Trophoblast cell (in vitro differentiated cells and primary cell): Measurements from ENCODE around the gene CMTM4.

Source experiments
- DNase-seq, 2 donors: peaks; one replicate each; pipeline ENCODE4 v3.0.0-alpha.2; 2016
- H2AFZ ChIP-seq: 2 replicates; pipeline ENCODE4 v1.6.1; 2013; ENCODE audit warnings: low read length, moderate library complexity, mild to moderate bottlenecking; ENCODE audit not compliant: insufficient read depth, poor library complexity
- H2AK5ac ChIP-seq: 2 replicates; pipeline ENCODE4 v1.6.1; 2013; ENCODE audit warnings: mild to moderate bottlenecking, low read length
- H2BK120ac ChIP-seq: 2 replicates; pipeline ENCODE4 v1.6.1; 2013; ENCODE audit warnings: low read length, mild to moderate bottlenecking, moderate library complexity; ENCODE audit not compliant: insufficient read depth, poor library complexity
- H2BK12ac ChIP-seq: 2 replicates; pipeline ENCODE4 v1.6.1; 2013; ENCODE audit warnings: mild to moderate bottlenecking, low read length, moderate library complexity
- H2BK5ac ChIP-seq: 2 replicates; pipeline ENCODE4 v1.6.1; 2013; ENCODE audit warnings: low read length, low read depth, moderate library complexity, mild to moderate bottlenecking; ENCODE audit not compliant: poor library complexity
- H3K14ac ChIP-seq: 2 replicates; pipeline ENCODE4 v1.6.1; 2013; ENCODE audit warnings: mild to moderate bottlenecking, low read length
- H3K18ac ChIP-seq: 2 replicates; pipeline ENCODE4 v1.6.1; 2013; ENCODE audit warnings: mild to moderate bottlenecking, low read length
- H3K23ac ChIP-seq: 2 replicates; pipeline ENCODE4 v1.6.1; 2013; ENCODE audit warnings: low read length
- H3K27ac ChIP-seq: 2 replicates; pipeline ENCODE4 v1.5.1; 2013; ENCODE audit warnings: low read depth, mild to moderate bottlenecking, inconsistent platforms, low read length, moderate library complexity
- H3K27me3 ChIP-seq: 2 replicates; pipeline ENCODE4 v1.6.1; 2013; ENCODE audit warnings: inconsistent platforms, mild to moderate bottlenecking, low read length, moderate library complexity; ENCODE audit not compliant: insufficient read depth
- H3K36me3 ChIP-seq, 2 experiments: 1 replicate in 1 of 2; 2 replicates in 1 of 2; pipeline ENCODE4 v1.6.1; 2013; ENCODE audit warnings: low read length in 2 of 2, mild to moderate bottlenecking in 2 of 2, moderate library complexity in 1 of 2; ENCODE audit not compliant: insufficient read depth in 2 of 2, control insufficient read depth in 1 of 2
- H3K4ac ChIP-seq: 2 replicates; pipeline ENCODE4 v1.6.1; 2013; ENCODE audit warnings: low read depth, mild to moderate bottlenecking, low read length, moderate library complexity
- H3K4me1 ChIP-seq, 2 experiments: 1 replicate in 1 of 2; 2 replicates in 1 of 2; pipeline ENCODE4 v1.6.1; 2013; ENCODE audit warnings: low read length in 2 of 2, mild to moderate bottlenecking in 2 of 2, moderate library complexity in 1 of 2; ENCODE audit not compliant: insufficient read depth in 2 of 2, control insufficient read depth in 1 of 2
- H3K4me2 ChIP-seq: 2 replicates; pipeline ENCODE4 v1.6.1; 2013; ENCODE audit warnings: inconsistent platforms, mild to moderate bottlenecking, low read length, moderate library complexity
- H3K4me3 ChIP-seq: 2 replicates; pipeline ENCODE4 v1.5.1; 2013; ENCODE audit warnings: mild to moderate bottlenecking, low read depth, low read length, inconsistent platforms
- H3K79me1 ChIP-seq: one replicate; pipeline ENCODE4 v1.6.1; 2013; ENCODE audit warnings: low read length
- H3K79me2 ChIP-seq: 2 replicates; pipeline ENCODE4 v1.6.1; 2013; ENCODE audit warnings: low read length, mild to moderate bottlenecking; ENCODE audit not compliant: control insufficient read depth, insufficient read depth, poor library complexity
- H3K9ac ChIP-seq: 2 replicates; pipeline ENCODE4 v1.6.1; 2013; ENCODE audit warnings: mild to moderate bottlenecking, low read length
- H3K9me3 ChIP-seq: 2 replicates; pipeline ENCODE4 v1.6.1; 2013; ENCODE audit warnings: low read depth, mild to moderate bottlenecking, control low read depth, inconsistent platforms, low read length; ENCODE audit not compliant: insufficient read depth
- H4K12ac ChIP-seq: 2 replicates; pipeline ENCODE4 v1.6.1; 2013; ENCODE audit warnings: low read depth, mild to moderate bottlenecking, low read length, moderate library complexity
- H4K8ac ChIP-seq: 2 replicates; pipeline ENCODE4 v1.6.1; 2013; ENCODE audit warnings: low read depth, mild to moderate bottlenecking, low read length, moderate library complexity
- H4K91ac ChIP-seq: one replicate; pipeline ENCODE4 v1.6.1; 2013; ENCODE audit warnings: low read depth, mild to moderate bottlenecking, low read length, moderate library complexity
- WGBS: extraction: QIAGEN DNeasy Blood & Tissue Kit; methylation state at CpG from one replicate; pipeline ENCODE4 v1.1.7; 2013; ENCODE audit warnings: missing lambda C conversion rate; ENCODE audit not compliant: insufficient read length, insufficient coverage; ENCODE audit errors: extremely low coverage; 5-methylcytosine and 5-hydroxymethylcytosine counted together

CMTM4 gene

DNA sequence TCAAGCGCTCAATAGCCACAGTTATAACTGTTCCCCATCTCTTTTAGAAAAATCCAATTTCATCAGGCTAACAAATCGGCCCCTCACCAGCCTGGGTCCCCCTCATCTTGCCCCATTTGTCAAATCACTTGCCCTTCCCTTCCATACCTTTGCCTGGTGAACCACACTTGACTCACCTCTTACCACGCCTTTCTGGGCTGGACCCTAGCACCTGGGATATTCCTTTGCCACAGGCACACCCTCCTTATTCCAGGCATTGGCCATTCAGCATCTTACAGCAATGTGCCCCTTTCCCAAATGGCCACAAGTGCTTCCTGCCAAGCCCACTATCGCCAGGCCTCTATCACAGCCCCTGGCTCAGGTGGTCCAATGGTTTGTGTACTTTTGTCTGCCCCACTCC lies 14.9 kb downstream of the CMTM4 start:
- no peak overlapping the region for H2AFZ ChIP-seq
- no peak overlapping the region for H3K27ac ChIP-seq
- H3K18ac ChIP-seq, result no peak overlapping the region
- no peak overlapping the region for H3K9ac ChIP-seq
- no peaks in the 10 kb centered on the region for H3K79me2 ChIP-seq
- no peak for DNase-seq
- H3K27me3 ChIP-seq, result no peaks in the 10 kb centered on the region
- no peak overlapping the region for H2BK120ac ChIP-seq
- H3K4ac ChIP-seq, result peak overlapping the region; percentile 33
- H3K4me2 ChIP-seq, result no peak overlapping the region
- H3K9me3 ChIP-seq, result no peaks in the 10 kb centered on the region
- H3K14ac ChIP-seq, result no peak overlapping the region
- WGBS, result no CpG with 5 or more reads among the region's 4 CpGs
- no peak overlapping the region for H2BK12ac ChIP-seq
- H4K91ac ChIP-seq, result no peak overlapping the region
- no peak overlapping the region for H2BK5ac ChIP-seq
- H3K36me3 ChIP-seq, result peaks cover 2 to 3% of the 10 kb centered on the region in 2 experiments
- H4K12ac ChIP-seq, result no peak overlapping the region
- no peak overlapping the region for H3K4me3 ChIP-seq
- peaks cover 2% of the 10 kb centered on the region in 2 experiments for H3K4me1 ChIP-seq
- H3K79me1 ChIP-seq, result no peaks in the 10 kb centered on the region
- no peak overlapping the region for H2AK5ac ChIP-seq
- no peak overlapping the region for H3K23ac ChIP-seq
- H4K8ac ChIP-seq, result no peak overlapping the region

DNA sequence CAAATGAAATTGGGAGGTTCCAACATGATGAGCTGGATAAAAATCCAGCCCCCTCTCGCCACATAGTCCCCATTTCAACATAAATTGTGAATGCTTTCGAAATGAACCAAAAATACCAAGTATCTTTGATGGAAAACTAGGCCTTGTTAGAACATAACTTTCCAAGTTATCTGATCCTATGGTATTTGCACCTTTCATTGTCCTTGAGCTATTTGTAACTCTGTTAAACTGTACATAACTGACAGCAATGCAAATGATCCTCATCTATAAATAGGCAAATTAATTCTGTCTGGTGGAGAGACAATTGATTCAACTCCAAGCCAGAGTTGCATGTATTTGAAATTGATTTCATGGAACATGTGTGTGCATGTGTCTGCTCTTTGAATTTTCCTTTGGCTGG lies 18.2 kb downstream of the CMTM4 start:
- Histone ChIP-seq H2BK120ac (no peak overlapping the region), H3K4me1 (peaks cover 2% of the 10 kb centered on the region in 2 experiments), H3K9ac (no peak overlapping the region), H4K8ac (no peak overlapping the region), H2AFZ (no peak overlapping the region), H3K79me1 (no peaks in the 10 kb centered on the region), H2BK12ac (no peak overlapping the region), H3K4me2 (no peak overlapping the region), H3K23ac (no peak overlapping the region), H3K4ac (no peak overlapping the region), H3K27me3 (no peaks in the 10 kb centered on the region), H4K91ac (no peak overlapping the region), H3K79me2 (no peaks in the 10 kb centered on the region), H3K27ac (no peak overlapping the region), H2BK5ac (no peak overlapping the region), H3K14ac (no peak overlapping the region), H4K12ac (no peak overlapping the region), H3K36me3 (peaks cover 4 to 5% of the 10 kb centered on the region in 2 experiments), H3K18ac (no peak overlapping the region), H3K4me3 (no peak overlapping the region), H2AK5ac (no peak overlapping the region), H3K9me3 (no peaks in the 10 kb centered on the region)
- DNase-seq, result peak in 1 of 2 donors; percentile 72
- WGBS, result no CpG with 5 or more reads among the region's 2 CpGs

DNA sequence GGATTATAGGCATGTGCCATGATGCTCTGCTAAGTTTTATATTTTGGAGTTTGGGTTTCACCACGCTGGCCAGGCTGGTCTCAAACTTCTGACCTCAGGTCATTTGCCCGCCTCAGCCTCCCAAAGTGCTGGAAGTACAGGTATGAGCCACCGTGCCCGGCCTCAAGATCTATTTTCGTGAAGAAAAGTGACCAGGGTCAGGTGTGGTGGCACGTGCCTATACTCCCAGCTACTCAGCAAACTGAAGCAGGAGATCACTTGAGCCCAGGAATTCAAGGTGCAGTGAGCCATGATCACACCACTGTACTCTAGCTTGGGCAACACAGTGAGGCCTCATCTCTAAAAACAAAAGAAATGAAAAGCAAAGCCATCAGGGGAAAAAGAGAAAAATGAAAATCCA lies 18.7 kb downstream of the CMTM4 start:
- H2BK5ac ChIP-seq, result no peak overlapping the region
- no peak overlapping the region for H3K27ac ChIP-seq
- no CpG with 5 or more reads among the region's 6 CpGs for WGBS

DNA sequence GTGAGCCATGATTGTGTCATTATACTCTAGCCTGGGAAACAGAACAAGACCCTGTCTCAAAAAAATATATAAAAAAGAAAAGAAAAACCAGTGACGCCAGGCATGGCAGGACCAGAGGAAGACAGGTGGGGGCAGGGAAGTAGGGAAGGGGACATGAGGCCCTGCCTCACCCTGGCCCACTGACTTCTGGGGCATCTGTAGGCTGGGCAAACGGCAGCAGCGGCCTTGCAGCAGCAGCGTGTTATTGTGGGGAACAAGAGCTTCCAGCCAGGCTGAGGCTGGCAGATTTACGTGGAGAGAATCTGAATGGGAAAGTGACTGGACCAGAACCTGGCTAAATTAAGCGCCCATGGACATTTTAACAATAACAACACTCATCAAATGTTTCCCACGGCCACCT lies 19.4 kb downstream of the CMTM4 start:
- no peak overlapping the region for H2BK5ac ChIP-seq
- H4K8ac ChIP-seq, result no peak overlapping the region
- no peaks in the 10 kb centered on the region for H3K79me1 ChIP-seq
- H4K12ac ChIP-seq, result no peak overlapping the region
- no peak overlapping the region for H2AFZ ChIP-seq
- no peak overlapping the region for H4K91ac ChIP-seq
- no peak overlapping the region for H3K14ac ChIP-seq
- no peaks in the 10 kb centered on the region for H3K9me3 ChIP-seq
- H3K4me1 ChIP-seq, result peaks cover 2% of the 10 kb centered on the region in 2 experiments
- peak overlapping the region; percentile 41 for H3K4ac ChIP-seq
- WGBS, result no CpG with 5 or more reads among the region's 7 CpGs
- H3K4me2 ChIP-seq, result no peak overlapping the region
- H2AK5ac ChIP-seq, result no peak overlapping the region
- H3K18ac ChIP-seq, result no peak overlapping the region
- no peaks in the 10 kb centered on the region for H3K79me2 ChIP-seq
- H2BK120ac ChIP-seq, result no peak overlapping the region
- H3K27ac ChIP-seq, result no peak overlapping the region
- no peak overlapping the region for H2BK12ac ChIP-seq
- no peak for DNase-seq
- H3K27me3 ChIP-seq, result no peaks in the 10 kb centered on the region
- no peak overlapping the region for H3K4me3 ChIP-seq
- no peak overlapping the region for H3K9ac ChIP-seq
- no peak overlapping the region for H3K23ac ChIP-seq
- H3K36me3 ChIP-seq, result peaks cover 4 to 5% of the 10 kb centered on the region in 2 experiments

More for the DNA sequence above, 18.7 kb downstream of the CMTM4 start:
- Histone ChIP-seq H3K27me3 (no peaks in the 10 kb centered on the region), H3K18ac (no peak overlapping the region), H3K4me2 (no peak overlapping the region), H2AFZ (no peak overlapping the region), H3K4ac (no peak overlapping the region), H2BK120ac (no peak overlapping the region), H3K23ac (no peak overlapping the region), H3K79me1 (no peaks in the 10 kb centered on the region), H3K4me3 (no peak overlapping the region), H3K9ac (no peak overlapping the region), H3K14ac (no peak overlapping the region), H4K91ac (no peak overlapping the region), H3K79me2 (no peaks in the 10 kb centered on the region), H2AK5ac (no peak overlapping the region), H3K36me3 (peaks cover 4 to 5% of the 10 kb centered on the region in 2 experiments), H3K9me3 (no peaks in the 10 kb centered on the region), H4K8ac (no peak overlapping the region), H4K12ac (no peak overlapping the region), H3K4me1 (peaks cover 2% of the 10 kb centered on the region in 2 experiments), H2BK12ac (no peak overlapping the region)
- no peak for DNase-seq
